Suprapubic skin (tissue), 4 donors: ENCODE data around the gene MSANTD4.

Source experiments
- EP300 ChIP-seq: sonication (generic); formaldehyde crosslinking; IDR thresholded peaks from one replicate; pipeline ENCODE4 v1.6.1; 2017; ENCODE audit warnings: antibody characterized with exemption
- POLR2A ChIP-seq, 2 donors: fragments of 450-650 bp; IDR thresholded peaks; one replicate each; pipeline ENCODE4 v1.6.1; 2017; ENCODE audit warnings: antibody characterized with exemption in 2 of 2, mild to moderate bottlenecking in 2 of 2, moderate library complexity in 2 of 2
- POLR2AphosphoS5 ChIP-seq, 3 donors: sonication (generic); formaldehyde crosslinking; IDR thresholded peaks; one replicate each; pipeline ENCODE4 v1.6.1; 2017; ENCODE audit warnings: antibody characterized with exemption in 3 of 3
- TF ChIP-seq, protein P1 (sequence below), 2 donors: fragments of 200-600 bp in 1 of 2; fragments of 450-650 bp in 1 of 2; sonication (generic) in 1 of 2; IDR thresholded peaks; one replicate each; pipeline ENCODE4 v1.5.1; 2016 to 2019; ENCODE audit warnings: antibody characterized with exemption in 2 of 2, mild to moderate bottlenecking in 1 of 2, moderate library complexity in 1 of 2

- TF ChIP-seq, protein P1, sequence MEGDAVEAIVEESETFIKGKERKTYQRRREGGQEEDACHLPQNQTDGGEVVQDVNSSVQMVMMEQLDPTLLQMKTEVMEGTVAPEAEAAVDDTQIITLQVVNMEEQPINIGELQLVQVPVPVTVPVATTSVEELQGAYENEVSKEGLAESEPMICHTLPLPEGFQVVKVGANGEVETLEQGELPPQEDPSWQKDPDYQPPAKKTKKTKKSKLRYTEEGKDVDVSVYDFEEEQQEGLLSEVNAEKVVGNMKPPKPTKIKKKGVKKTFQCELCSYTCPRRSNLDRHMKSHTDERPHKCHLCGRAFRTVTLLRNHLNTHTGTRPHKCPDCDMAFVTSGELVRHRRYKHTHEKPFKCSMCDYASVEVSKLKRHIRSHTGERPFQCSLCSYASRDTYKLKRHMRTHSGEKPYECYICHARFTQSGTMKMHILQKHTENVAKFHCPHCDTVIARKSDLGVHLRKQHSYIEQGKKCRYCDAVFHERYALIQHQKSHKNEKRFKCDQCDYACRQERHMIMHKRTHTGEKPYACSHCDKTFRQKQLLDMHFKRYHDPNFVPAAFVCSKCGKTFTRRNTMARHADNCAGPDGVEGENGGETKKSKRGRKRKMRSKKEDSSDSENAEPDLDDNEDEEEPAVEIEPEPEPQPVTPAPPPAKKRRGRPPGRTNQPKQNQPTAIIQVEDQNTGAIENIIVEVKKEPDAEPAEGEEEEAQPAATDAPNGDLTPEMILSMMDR (IDR thresholded peaks at IDR 0.05), result no peak
- TF ChIP-seq POLR2A (IDR thresholded peaks at IDR 0.05), result no peak
- no peak for TF ChIP-seq POLR2AphosphoS5 (IDR thresholded peaks at IDR 0.05)
- TF ChIP-seq EP300, result no peak
Measured at GRCh38 chr11:106015066-106015465, 7.0 kb downstream of the MSANTD4 start.
